Keratinocyte (primary cell): ENCODE data around the gene MRPL28. TPM values are rescaled to one million over a fixed set of nuclear protein-coding genes. Genes with fewer than 3 reads are reported as not detected.

Experiments used
- DNase-seq: peaks from one replicate; pipeline ENCODE4 v3.0.0-alpha.2; 2011; ENCODE audit warnings: low read depth, missing footprints, low spot score
- FAIRE-seq: peaks from 2 replicates; lab custom pipeline; 2011; peaks lifted over from hg19 to GRCh38; lab: Jason Lieb, UNC
- H2AFZ ChIP-seq: 2 replicates; pipeline ENCODE4 v1.6.0; 2012; ENCODE audit warnings: low read length, control low read depth, inconsistent platforms; ENCODE audit not compliant: control insufficient read depth
- H3K27ac ChIP-seq: 2 replicates; pipeline ENCODE4 v1.5.1; 2011; ENCODE audit warnings: low read length; ENCODE audit not compliant: control insufficient read depth, insufficient read depth
- H3K27me3 ChIP-seq: 3 replicates; pipeline ENCODE4 v1.6.0; 2011; ENCODE audit warnings: low read length; ENCODE audit not compliant: control insufficient read depth, insufficient read depth; ENCODE audit errors: extremely low read depth
- H3K36me3 ChIP-seq, 2 experiments: 2 replicates in 1 of 2; 3 replicates in 1 of 2; pipeline ENCODE4 v1.5.1; 2011; ENCODE audit warnings: low read length in 2 of 2, mild to moderate bottlenecking in 1 of 2; ENCODE audit not compliant: control insufficient read depth in 2 of 2, insufficient read depth in 2 of 2; ENCODE audit errors: extremely low read depth in 1 of 2
- H3K4me1 ChIP-seq: 3 replicates; pipeline ENCODE4 v1.5.1; 2011; ENCODE audit warnings: low read length; ENCODE audit not compliant: control insufficient read depth, insufficient read depth; ENCODE audit errors: extremely low read depth
- H3K4me2 ChIP-seq: 3 replicates; pipeline ENCODE4 v1.6.0; 2011; ENCODE audit warnings: low read depth, low read length; ENCODE audit not compliant: control insufficient read depth, insufficient read depth; ENCODE audit errors: extremely low read depth
- H3K4me3 ChIP-seq, 3 experiments: fragments of 200-600 bp in 1 of 3; sonication (generic) in 1 of 3; 2 replicates in 2 of 3; 3 replicates in 1 of 3; pipeline ENCODE4 v1.5.1; 2011 to 2016; ENCODE audit warnings: low read length in 3 of 3, mild to moderate bottlenecking in 3 of 3, control low read depth in 2 of 3, inconsistent platforms in 1 of 3, low read depth in 1 of 3, mixed read lengths in 1 of 3, mixed run types in 1 of 3, moderate library complexity in 1 of 3; ENCODE audit not compliant: control insufficient read depth in 2 of 3, insufficient read depth in 2 of 3; ENCODE audit errors: extremely low read depth in 1 of 3
- H3K79me2 ChIP-seq: 2 replicates; pipeline ENCODE4 v1.6.0; 2012; ENCODE audit warnings: low read length; ENCODE audit not compliant: control insufficient read depth, insufficient read depth
- H3K9ac ChIP-seq: 3 replicates; pipeline ENCODE4 v1.6.0; 2011; ENCODE audit warnings: low read length; ENCODE audit not compliant: control insufficient read depth, insufficient read depth; ENCODE audit errors: extremely low read depth
- H3K9me1 ChIP-seq: 3 replicates; pipeline ENCODE4 v1.6.0; 2011; ENCODE audit warnings: low read length; ENCODE audit not compliant: control insufficient read depth, insufficient read depth; ENCODE audit errors: extremely low read depth
- H3K9me3 ChIP-seq: 2 replicates; pipeline ENCODE4 v1.5.1; 2012; ENCODE audit warnings: low read depth, low read length; ENCODE audit not compliant: control insufficient read depth
- H4K20me1 ChIP-seq: 3 replicates; pipeline ENCODE4 v1.6.0; 2011; ENCODE audit warnings: low read length; ENCODE audit not compliant: control insufficient read depth, insufficient read depth; ENCODE audit errors: extremely low read depth
- EZH2 ChIP-seq: IDR thresholded peaks from one replicate; pipeline ENCODE4 v1.6.1; 2012; ENCODE audit warnings: inconsistent platforms, mild to moderate bottlenecking, low read length, moderate library complexity
- dilution Hi-C: fragments of 300-500 bp; cut with MboI; formaldehyde crosslinking; loops from one replicate; pipeline ENCODE4 v1.7.0; 2020; ENCODE audit warnings: low sequenced_read_pairs; ENCODE audit not compliant: extremely low pct_ligation_motif_present
- polyA plus RNA-seq, 5 experiments: library from polyadenylated mRNA; depleted of rRNA in 3 of 5; stranded (reverse) in 3 of 5; stranded (forward) in 1 of 5; unstranded in 1 of 5; fragments of >200 nt; gene quantifications; 1 replicate in 1 of 5; 2 replicates in 3 of 5; 3 replicates in 1 of 5; pipeline versions ENCODE4 v1.2.1 to v1.2.3, GENCODE V29; 2011 to 2012; ENCODE audit warnings: missing spikeins in 2 of 5, low read depth in 1 of 5, low replicate concordance in 1 of 5
- TF ChIP-seq, protein P1 (sequence below), 3 experiments: IDR thresholded peaks in 1 of 3; conservative IDR thresholded peaks in 1 of 3; optimal IDR thresholded peaks in 1 of 3; 2 replicates in 2 of 3; 3 replicates in 1 of 3; pipeline versions ENCODE3 to v1.5.1; 2011; ENCODE audit warnings: low read length in 3 of 3, mild to moderate bottlenecking in 3 of 3, moderate library complexity in 2 of 3, control low read depth in 1 of 3, inconsistent platforms in 1 of 3; ENCODE audit not compliant: insufficient read depth in 2 of 3; ENCODE audit errors: extremely low read depth in 1 of 3

MRPL28 gene
- polyA plus RNA-seq, 1 donor (not counting 4 experiments of a cell fraction or from before 2014, with no cell fraction given), result 115 TPM

- Histone ChIP-seq H3K79me2 (no peaks in the 10 kb centered on the region), H3K27me3 (no peaks in the 10 kb centered on the region), H3K36me3 (peaks cover 2 to 7% of the 10 kb centered on the region in 2 experiments), H3K27ac (no peak overlapping the region), H3K4me2 (no peak overlapping the region), H3K4me3 (no peak overlapping the region), H3K9ac (no peak overlapping the region), H2AFZ (no peak overlapping the region), H3K9me1 (no peaks in the 10 kb centered on the region), H3K4me1 (peaks cover 7% of the 10 kb centered on the region), H4K20me1 (no peaks in the 10 kb centered on the region), H3K9me3 (no peaks in the 10 kb centered on the region)
- DNase-seq (no peak), FAIRE-seq (no peak)
- dilution Hi-C loops, result no loop called here
- TF ChIP-seq, protein P1, sequence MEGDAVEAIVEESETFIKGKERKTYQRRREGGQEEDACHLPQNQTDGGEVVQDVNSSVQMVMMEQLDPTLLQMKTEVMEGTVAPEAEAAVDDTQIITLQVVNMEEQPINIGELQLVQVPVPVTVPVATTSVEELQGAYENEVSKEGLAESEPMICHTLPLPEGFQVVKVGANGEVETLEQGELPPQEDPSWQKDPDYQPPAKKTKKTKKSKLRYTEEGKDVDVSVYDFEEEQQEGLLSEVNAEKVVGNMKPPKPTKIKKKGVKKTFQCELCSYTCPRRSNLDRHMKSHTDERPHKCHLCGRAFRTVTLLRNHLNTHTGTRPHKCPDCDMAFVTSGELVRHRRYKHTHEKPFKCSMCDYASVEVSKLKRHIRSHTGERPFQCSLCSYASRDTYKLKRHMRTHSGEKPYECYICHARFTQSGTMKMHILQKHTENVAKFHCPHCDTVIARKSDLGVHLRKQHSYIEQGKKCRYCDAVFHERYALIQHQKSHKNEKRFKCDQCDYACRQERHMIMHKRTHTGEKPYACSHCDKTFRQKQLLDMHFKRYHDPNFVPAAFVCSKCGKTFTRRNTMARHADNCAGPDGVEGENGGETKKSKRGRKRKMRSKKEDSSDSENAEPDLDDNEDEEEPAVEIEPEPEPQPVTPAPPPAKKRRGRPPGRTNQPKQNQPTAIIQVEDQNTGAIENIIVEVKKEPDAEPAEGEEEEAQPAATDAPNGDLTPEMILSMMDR (optimal IDR thresholded peaks at IDR 0.05 in 1 of 3, IDR thresholded peaks at IDR 0.05 in 1 of 3, conservative IDR thresholded peaks at IDR 0.05 in 1 of 3; ENCODE audit: extremely low read depth in 1 of 3, insufficient read depth in 2 of 3, low read length in 3 of 3), result peak; percentile 26 to 47 (median 28)
- no peak for TF ChIP-seq EZH2
These were observed 27.5 kb upstream of the MRPL28 start for GRCh38 chr16:397736-398332.

GRCh38 chr16:397135-397661 is 26.9 kb upstream of the MRPL28 start, which contains the start of gene NME4:
Gene NME4, plus strand, starts transcription at chr16:397199. Its CDS starts 24 bp downstream, at chr16:397223.
- no peak within 1 kb of the TSS for H3K27ac ChIP-seq
- DNase-seq, result no peak
- dilution Hi-C loops, result no loop called here
- H3K36me3 ChIP-seq, result peaks cover 2 to 7% of the 10 kb centered on the region in 2 experiments
- H3K9me1 ChIP-seq, result no peaks in the 10 kb centered on the region
- H3K4me2 ChIP-seq, result peak within 1 kb of the TSS; percentile 67
- peak within 1 kb of the TSS; percentile 69 for H3K9ac ChIP-seq
- H2AFZ ChIP-seq, result peak within 1 kb of the TSS; percentile 63
- TF ChIP-seq, protein P1 (optimal IDR thresholded peaks at IDR 0.05 in 1 of 3, IDR thresholded peaks at IDR 0.05 in 1 of 3, conservative IDR thresholded peaks at IDR 0.05 in 1 of 3; ENCODE audit: extremely low read depth in 1 of 3, insufficient read depth in 2 of 3, low read length in 3 of 3), result no peak
- no peak for TF ChIP-seq EZH2
- H3K27me3 ChIP-seq, result no peaks in the 10 kb centered on the region
- H3K79me2 ChIP-seq, result no peaks in the 10 kb centered on the region
- H3K4me1 ChIP-seq, result peaks cover 7% of the 10 kb centered on the region
- peaks cover under 1% of the 10 kb centered on the region for H3K9me3 ChIP-seq
- FAIRE-seq, result no peak
- H4K20me1 ChIP-seq, result no peaks in the 10 kb centered on the region
- H3K4me3 ChIP-seq, result peak within 1 kb of the TSS; percentile 46 to 55 (median 50)
